ENCODE measurements around the gene SCD. TPM values are rescaled to one million over a fixed set of nuclear protein-coding genes. Genes with fewer than 3 reads are reported as not detected.

SCD gene
- total RNA-seq, 1 experiment from 2014 or later, result 652 TPM

- H3K4me2 ChIP-seq (ENCODE audit: low read length), result no peak overlapping the region
These were observed 44.4 kb downstream of the SCD start for GRCh38 chr10:100391163-100392002.

GRCh38 chr10:100392686-100393003 lies 45.6 kb downstream of the SCD start:
- ATAC-seq (no peak), DNase-seq (ENCODE audit: low read depth, low spot score) (no peak)
- no TSS peak for BruUV-seq (replicated peaks)
- H3K9me3 ChIP-seq (ENCODE audit: control insufficient read depth in 1 of 2, insufficient read depth in 1 of 2, low read depth in 1 of 2, low read length in 2 of 2), result no peaks in the 10 kb centered on the region
- no peak overlapping the region for H2AFZ ChIP-seq (ENCODE audit: low read depth, low read length, poor library complexity, severe bottlenecking)
- POLR2A ChIA-PET, result interaction anchor here (1.5 kb wide), 1 partner anchor 19 kb away, joined by 5 read pairs; no protein-coding TSS in a partner anchor
- H3K4me3 ChIP-seq (replicated peaks in 1 of 2; ENCODE audit: low read depth in 1 of 2, low read length in 2 of 2), result no peak overlapping the region
- no peaks in the 10 kb centered on the region for H3K4me1 ChIP-seq (ENCODE audit: control insufficient read depth in 1 of 2, insufficient read depth in 2 of 2, low read length in 2 of 2)
- H4K20me1 ChIP-seq (ENCODE audit: insufficient read depth), result no peaks in the 10 kb centered on the region
- CTCF ChIA-PET, result no interaction called here
- H3K27me3 ChIP-seq (ENCODE audit: insufficient read depth, low read length), result no peaks in the 10 kb centered on the region
- intact Hi-C loops (cut with micrococcal nuclease), result no loop called here
- no peak overlapping the region for H3K4me2 ChIP-seq (ENCODE audit: low read length)
- H3K36me3 ChIP-seq (ENCODE audit: control insufficient read depth in 1 of 2, insufficient read depth in 2 of 2, low read length in 2 of 2), result no peaks in the 10 kb centered on the region
- no peaks in the 10 kb centered on the region for H3K79me2 ChIP-seq (ENCODE audit: insufficient read depth, low read length)
- TF ChIP-seq FOSL1 (IDR thresholded peaks at IDR 0.05; ENCODE audit: low read depth) (no peak), SP1 (IDR thresholded peaks at IDR 0.05; ENCODE audit: low read depth) (no peak), SRF (IDR thresholded peaks at IDR 0.05; ENCODE audit: low read depth) (no peak), REST (IDR thresholded peaks at IDR 0.05; ENCODE audit: low read depth) (no peak), ZNF274 (IDR thresholded peaks at IDR 0.05; ENCODE audit: low read depth, low read length) (no peak), CEBPB (IDR thresholded peaks at IDR 0.05; ENCODE audit: low read depth) (no peak), YY1 (IDR thresholded peaks at IDR 0.05; ENCODE audit: extremely low read depth, insufficient replicate concordance, low read depth, low read length) (no peak), SIN3A (IDR thresholded peaks at IDR 0.05; ENCODE audit: low read depth) (no peak), ELF1 (IDR thresholded peaks at IDR 0.05; ENCODE audit: borderline replicate concordance, low read depth) (no peak), ATF3 (IDR thresholded peaks at IDR 0.05) (no peak)
- RAD21 ChIA-PET (ENCODE audit: low non-redundant PET in 1 of 2, low total read pairs in 2 of 2, uncharacterized antibody in 2 of 2, unreplicated experiment in 2 of 2), result no interaction called here
- no peaks in the 10 kb centered on the region for H3K9me2 ChIP-seq (ENCODE audit: insufficient read depth)
- H3K27ac ChIP-seq (ENCODE audit: low read depth, low read length), result no peak overlapping the region
- no peak overlapping the region for H3K9ac ChIP-seq (ENCODE audit: low read length)

More at GRCh38 chr10:100391163-100392002, 44.4 kb downstream of the SCD start:
- ATAC-seq (no peak), DNase-seq (ENCODE audit: low read depth, low spot score) (no peak)
- no peaks in the 10 kb centered on the region for H3K36me3 ChIP-seq (ENCODE audit: control insufficient read depth in 1 of 2, insufficient read depth in 2 of 2, low read length in 2 of 2)
- RAD21 ChIA-PET (ENCODE audit: low non-redundant PET in 1 of 2, low total read pairs in 2 of 2, uncharacterized antibody in 2 of 2, unreplicated experiment in 2 of 2), result interaction anchor here in 1 of 2 experiments (0.5 kb wide), 1 partner anchor 44 kb away, joined by 9 read pairs; the partner anchor contains the start of gene SCD
- intact Hi-C loops (cut with micrococcal nuclease), result no loop called here
- BruUV-seq (replicated peaks), result no TSS peak
- H3K9ac ChIP-seq (ENCODE audit: low read length), result no peak overlapping the region
- CTCF ChIA-PET, result no interaction called here
- H3K4me1 ChIP-seq (ENCODE audit: control insufficient read depth in 1 of 2, insufficient read depth in 2 of 2, low read length in 2 of 2), result no peaks in the 10 kb centered on the region
- no peak overlapping the region for H3K4me3 ChIP-seq (replicated peaks in 1 of 2; ENCODE audit: low read depth in 1 of 2, low read length in 2 of 2)
- no peak overlapping the region for H3K27ac ChIP-seq (ENCODE audit: low read depth, low read length)
- POLR2A ChIA-PET, result interaction anchor here (0.9 to 3.2 kb wide), 3 partner anchors 10 to 18 kb away, joined by 5 to 13 read pairs (median 5); no protein-coding TSS in a partner anchor
- H4K20me1 ChIP-seq (ENCODE audit: insufficient read depth), result no peaks in the 10 kb centered on the region
- no peaks in the 10 kb centered on the region for H3K79me2 ChIP-seq (ENCODE audit: insufficient read depth, low read length)
- no peak overlapping the region for H2AFZ ChIP-seq (ENCODE audit: low read depth, low read length, poor library complexity, severe bottlenecking)
- H3K9me2 ChIP-seq (ENCODE audit: insufficient read depth), result no peaks in the 10 kb centered on the region
- H3K9me3 ChIP-seq (ENCODE audit: control insufficient read depth in 1 of 2, insufficient read depth in 1 of 2, low read depth in 1 of 2, low read length in 2 of 2), result no peaks in the 10 kb centered on the region
- H3K27me3 ChIP-seq (ENCODE audit: insufficient read depth, low read length), result no peaks in the 10 kb centered on the region
- TF ChIP-seq EZH2phosphoT487 (IDR thresholded peaks at IDR 0.05; ENCODE audit: borderline replicate concordance), result no peak
